Suprapubic skin (tissue), 4 donors: ENCODE results near the gene HDGFL3. TPM values are rescaled to one million over a fixed set of nuclear protein-coding genes. Genes with fewer than 3 reads are reported as not detected.

ENCODE experiments used
- DNase-seq, 2 donors: peaks; one replicate each; pipeline ENCODE4 v3.0.0-alpha.2; 2019; ENCODE audit warnings: low spot score in 2 of 2
- H3K27ac ChIP-seq: fragments of 200-600 bp; sonication (generic); one replicate; pipeline ENCODE4 v1.5.1; 2019
- H3K27me3 ChIP-seq: fragments of 200-600 bp; sonication (generic); one replicate; pipeline ENCODE4 v1.5.1; 2019
- H3K36me3 ChIP-seq: fragments of 200-600 bp; sonication (generic); one replicate; pipeline ENCODE4 v1.5.1; 2019
- H3K4me1 ChIP-seq: fragments of 200-600 bp; sonication (generic); one replicate; pipeline ENCODE4 v1.5.1; 2019
- H3K4me3 ChIP-seq: fragments of 200-600 bp; sonication (generic); one replicate; pipeline ENCODE4 v1.5.1; 2019; ENCODE audit warnings: mild to moderate bottlenecking
- H3K9me3 ChIP-seq: fragments of 200-600 bp; sonication (generic); one replicate; pipeline ENCODE4 v1.5.1; 2019
- CTCF ChIP-seq, 2 donors: fragments of 200-600 bp in 1 of 2; fragments of 450-650 bp in 1 of 2; sonication (generic) in 1 of 2; IDR thresholded peaks; one replicate each; pipeline ENCODE4 v1.5.1; 2016 to 2019; ENCODE audit warnings: antibody characterized with exemption in 2 of 2, mild to moderate bottlenecking in 1 of 2, moderate library complexity in 1 of 2
- EP300 ChIP-seq: sonication (generic); formaldehyde crosslinking; IDR thresholded peaks from one replicate; pipeline ENCODE4 v1.6.1; 2017; ENCODE audit warnings: antibody characterized with exemption
- POLR2A ChIP-seq, 2 donors: fragments of 450-650 bp; IDR thresholded peaks; one replicate each; pipeline ENCODE4 v1.6.1; 2017; ENCODE audit warnings: antibody characterized with exemption in 2 of 2, mild to moderate bottlenecking in 2 of 2, moderate library complexity in 2 of 2
- POLR2AphosphoS5 ChIP-seq, 3 donors: sonication (generic); formaldehyde crosslinking; IDR thresholded peaks; one replicate each; pipeline ENCODE4 v1.6.1; 2017; ENCODE audit warnings: antibody characterized with exemption in 3 of 3
- WGBS: methylation state at CpG from one replicate; pipeline ENCODE4 v1.1.5; 2018; 5-methylcytosine and 5-hydroxymethylcytosine counted together
- total RNA-seq, 4 donors: library from RNA; depleted of rRNA; stranded (reverse); fragments of >200 nt; gene quantifications; one replicate each; pipeline ENCODE4 v1.1.0, GENCODE V29; 2016

Gene HDGFL3
- total RNA-seq, 4 donors from 2014 or later, result 3.7 to 11.3 (median 6.0) TPM

DNA sequence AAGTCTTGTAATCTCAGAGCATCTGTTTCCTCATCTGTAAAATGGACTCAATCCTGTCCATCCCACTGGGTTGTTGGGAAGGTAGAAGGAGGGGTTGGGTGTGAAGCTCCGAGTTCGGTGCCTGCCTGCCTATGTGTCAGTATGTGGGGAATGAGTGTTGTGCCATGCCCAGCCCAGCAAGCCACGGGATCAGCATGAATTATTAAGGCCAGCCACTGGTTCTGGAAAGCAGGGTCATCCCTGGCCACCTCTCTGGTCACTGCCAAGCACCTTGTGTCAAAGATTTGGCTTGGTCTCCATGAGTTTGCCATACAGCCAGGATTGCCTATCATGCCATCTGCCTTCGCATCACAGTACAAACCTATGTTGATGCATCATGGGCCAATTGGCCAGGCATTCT, 88.7 kb downstream of the HDGFL3 start:
- Histone ChIP-seq H3K9me3 (no peaks in the 10 kb centered on the region), H3K4me3 (no peak overlapping the region), H3K4me1 (no peaks in the 10 kb centered on the region), H3K27ac (no peak overlapping the region), H3K36me3 (no peaks in the 10 kb centered on the region), H3K27me3 (no peaks in the 10 kb centered on the region)
- DNase-seq, result no peak
- 78% methylated on average over 4 of the region's 4 CpGs for WGBS
- TF ChIP-seq POLR2A (IDR thresholded peaks at IDR 0.05) (no peak), CTCF (IDR thresholded peaks at IDR 0.05) (no peak), EP300 (no peak)

DNA sequence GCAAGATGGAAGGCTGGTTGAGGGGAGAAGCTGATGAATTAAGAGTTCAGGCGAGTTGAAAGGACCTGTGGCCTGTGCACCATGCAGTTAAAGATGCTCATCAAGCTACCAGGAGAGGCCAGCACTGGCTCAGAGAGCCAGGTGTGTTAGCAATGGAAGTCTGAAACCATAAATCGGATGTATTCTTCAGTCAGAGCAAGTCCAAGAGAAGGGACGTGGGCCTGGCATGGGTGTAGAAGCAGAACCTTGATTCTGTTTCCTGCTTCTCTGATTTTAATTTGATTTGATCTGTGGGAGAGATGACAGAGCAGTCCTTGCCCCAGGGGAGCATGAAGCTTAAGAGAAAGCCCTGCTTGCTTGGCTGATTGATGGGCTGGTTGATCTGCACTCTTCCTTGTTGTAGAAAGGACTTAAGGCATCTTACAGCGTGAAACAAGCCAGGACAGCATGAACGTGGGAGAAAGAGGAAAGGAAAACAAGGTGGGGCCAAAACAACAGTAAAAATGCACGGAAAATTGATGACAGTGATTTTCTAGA, 89.3 kb downstream of the HDGFL3 start:
- Histone ChIP-seq H3K27ac (no peak overlapping the region), H3K36me3 (no peaks in the 10 kb centered on the region), H3K4me3 (no peak overlapping the region), H3K4me1 (no peaks in the 10 kb centered on the region), H3K27me3 (no peaks in the 10 kb centered on the region), H3K9me3 (no peaks in the 10 kb centered on the region)
- 50% methylated on average over 6 of the region's 6 CpGs for WGBS
- TF ChIP-seq EP300, result no peak
- no peak for DNase-seq

DNA sequence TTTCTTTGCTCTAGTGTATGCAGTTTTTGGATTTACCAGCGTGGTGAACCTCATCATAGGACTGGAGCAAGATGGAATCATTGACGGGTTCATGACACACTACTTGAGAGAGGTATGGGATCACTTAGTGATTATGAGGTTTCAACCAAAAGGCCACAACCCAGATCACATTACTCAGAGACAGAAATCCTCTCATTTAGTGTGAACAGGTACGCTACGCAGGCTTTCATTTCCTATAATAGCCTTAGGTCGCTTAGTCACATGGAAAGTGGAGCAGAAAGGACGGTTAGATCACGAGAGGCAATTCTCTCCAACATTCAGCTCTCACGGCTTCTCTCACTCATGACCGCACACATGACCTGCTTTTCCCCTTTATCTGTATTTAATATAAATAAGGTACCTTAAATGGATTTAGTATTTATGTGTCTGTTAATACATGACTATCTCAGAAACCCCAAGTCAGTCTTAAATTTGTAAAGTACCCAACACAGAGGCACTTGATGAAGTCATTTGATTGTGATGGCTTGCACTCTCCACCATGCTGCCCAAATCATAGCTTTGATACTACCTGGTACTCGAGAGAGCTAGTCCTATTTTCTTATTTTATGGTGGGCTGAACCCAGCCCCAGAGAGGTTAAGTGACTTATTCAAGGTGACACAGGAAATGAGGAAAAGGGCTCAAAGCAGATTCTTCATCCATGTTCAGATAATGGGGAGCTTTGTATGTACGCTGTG, 91.6 kb downstream of the HDGFL3 start:
- Histone ChIP-seq H3K9me3 (no peaks in the 10 kb centered on the region), H3K36me3 (no peaks in the 10 kb centered on the region), H3K4me1 (no peaks in the 10 kb centered on the region), H3K27me3 (no peaks in the 10 kb centered on the region), H3K4me3 (no peak overlapping the region), H3K27ac (no peak overlapping the region)
- no peak for TF ChIP-seq CTCF (IDR thresholded peaks at IDR 0.05)
- TF ChIP-seq POLR2AphosphoS5 (IDR thresholded peaks at IDR 0.05), result no peak
- no peak for TF ChIP-seq POLR2A (IDR thresholded peaks at IDR 0.05)
- TF ChIP-seq EP300, result no peak
- no peak for DNase-seq
- 94% methylated on average over 11 of the region's 11 CpGs for WGBS

GRCh38 chr15:83115410-83115809, 92.2 kb downstream of the HDGFL3 start:
- DNase-seq, result no peak
- H3K27me3 ChIP-seq, result peaks cover under 1% of the 10 kb centered on the region
- H3K36me3 ChIP-seq, result no peaks in the 10 kb centered on the region
- H3K4me3 ChIP-seq, result no peak overlapping the region
- no peak for TF ChIP-seq CTCF (IDR thresholded peaks at IDR 0.05)
- no peak for TF ChIP-seq POLR2A (IDR thresholded peaks at IDR 0.05)
- TF ChIP-seq EP300, result no peak
- no peak for TF ChIP-seq POLR2AphosphoS5 (IDR thresholded peaks at IDR 0.05)
- no peak overlapping the region for H3K27ac ChIP-seq
- H3K9me3 ChIP-seq, result no peaks in the 10 kb centered on the region
- 97% methylated on average over 3 of the region's 3 CpGs for WGBS
- no peaks in the 10 kb centered on the region for H3K4me1 ChIP-seq

DNA sequence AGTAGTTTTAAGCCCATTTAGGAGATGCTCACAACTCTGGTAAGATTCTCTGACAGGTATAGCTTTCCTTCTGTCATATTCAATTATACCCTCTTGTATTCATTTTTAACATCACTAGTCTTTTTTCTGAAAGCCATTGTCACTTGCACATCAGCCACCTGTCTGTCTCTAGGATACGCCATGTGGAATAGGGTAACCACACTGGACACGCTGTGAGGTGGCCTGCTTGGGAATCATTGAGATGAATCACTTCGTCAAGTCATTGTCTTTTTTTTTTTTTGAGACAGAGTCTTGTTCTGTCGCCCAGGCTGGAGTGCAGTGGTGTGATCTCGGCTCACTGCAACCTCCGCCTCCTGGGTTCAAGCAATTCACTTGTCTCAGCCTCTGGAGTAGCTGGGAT, 92.8 kb downstream of the HDGFL3 start:
- H3K36me3 ChIP-seq, result no peaks in the 10 kb centered on the region
- H3K4me1 ChIP-seq, result no peaks in the 10 kb centered on the region
- H3K4me3 ChIP-seq, result no peak overlapping the region
- DNase-seq, result no peak
- H3K27me3 ChIP-seq, result peaks cover 6% of the 10 kb centered on the region
- H3K9me3 ChIP-seq, result no peaks in the 10 kb centered on the region
- no peak overlapping the region for H3K27ac ChIP-seq
- no peak for TF ChIP-seq POLR2A (IDR thresholded peaks at IDR 0.05)
- TF ChIP-seq EP300, result no peak
- no peak for TF ChIP-seq CTCF (IDR thresholded peaks at IDR 0.05)
- TF ChIP-seq POLR2AphosphoS5 (IDR thresholded peaks at IDR 0.05), result no peak
- 94% methylated on average over 6 of the region's 6 CpGs for WGBS
